HG02840 (cell line): ENCODE measurements around the gene LTBP2.
"Not testable (repeated sequence)": the region's sequence is repeated elsewhere in the genome, so short reads cannot be mapped to it uniquely, and the experiment has no call there.

ENCODE experiments used
- ATAC-seq: cut with Tn5 transposase; IDR thresholded peaks from one replicate; pipeline ENCODE4 v1.9.1; 2021; ENCODE audit warnings: mild to moderate bottlenecking, moderate library complexity, moderate number of reproducible peaks; ENCODE audit not compliant: unreplicated experiment, low FRiP score

LTBP2 gene

DNA sequence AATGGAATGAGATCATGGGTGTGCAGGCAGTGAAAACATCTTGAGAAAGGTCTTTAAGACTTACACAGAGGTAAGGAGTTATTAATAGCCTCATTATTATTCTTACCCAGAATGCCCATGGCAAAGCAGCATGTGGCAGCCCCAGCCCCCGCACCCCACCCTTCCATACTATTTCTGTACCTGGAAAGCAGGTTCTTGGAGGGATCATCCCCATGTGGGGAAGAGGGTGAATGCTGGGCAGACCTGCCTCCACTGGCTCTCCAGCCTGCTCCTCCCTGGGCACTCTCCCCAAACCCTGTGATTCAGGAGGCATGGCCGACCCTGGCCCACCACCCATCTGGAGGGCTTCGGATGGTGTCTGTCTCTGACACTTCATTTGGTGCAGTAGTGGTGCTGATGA lies 147.3 kb downstream of the LTBP2 start:
- ATAC-seq: no peak

DNA sequence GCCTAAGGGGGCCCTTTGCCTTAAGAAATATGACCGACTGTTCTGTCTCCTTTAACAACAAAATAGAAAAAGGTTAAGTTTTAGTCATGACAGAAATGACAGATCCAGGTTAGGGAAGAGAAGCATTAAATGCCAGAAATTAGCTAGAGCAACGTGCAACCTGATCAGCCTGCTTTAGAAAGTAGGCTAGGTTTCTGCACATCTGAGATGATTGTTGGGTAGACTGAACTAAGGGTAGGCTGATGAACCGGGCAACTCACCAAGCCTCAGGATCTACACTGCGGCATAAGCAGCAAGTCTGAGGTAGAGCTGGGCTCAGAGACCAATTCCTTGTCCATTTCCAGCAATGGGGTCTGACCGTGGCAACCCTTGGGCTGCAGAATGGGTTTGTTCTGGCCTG lies 148.3 kb downstream of the LTBP2 start:
- ATAC-seq: no peak

DNA sequence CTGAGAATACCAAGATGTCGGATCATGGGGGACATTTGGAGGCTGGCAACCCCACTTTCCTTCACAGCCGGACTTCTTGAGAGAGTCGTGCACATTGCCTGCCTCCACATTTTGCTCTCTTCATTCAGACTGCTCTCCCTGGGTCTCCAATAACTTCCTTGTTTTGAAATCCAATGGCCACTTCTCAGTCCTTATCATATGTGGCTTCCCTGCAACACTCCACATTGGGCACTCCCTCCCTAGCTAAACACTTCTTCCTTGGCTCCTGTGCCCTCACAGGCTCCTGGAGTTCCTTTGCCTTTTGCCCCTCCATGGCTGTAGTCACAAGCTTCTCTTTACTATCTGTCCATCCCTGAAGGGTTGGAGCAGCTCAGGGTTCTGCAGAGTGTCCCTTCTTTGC lies 149.0 kb downstream of the LTBP2 start:
- ATAC-seq: no peak

DNA sequence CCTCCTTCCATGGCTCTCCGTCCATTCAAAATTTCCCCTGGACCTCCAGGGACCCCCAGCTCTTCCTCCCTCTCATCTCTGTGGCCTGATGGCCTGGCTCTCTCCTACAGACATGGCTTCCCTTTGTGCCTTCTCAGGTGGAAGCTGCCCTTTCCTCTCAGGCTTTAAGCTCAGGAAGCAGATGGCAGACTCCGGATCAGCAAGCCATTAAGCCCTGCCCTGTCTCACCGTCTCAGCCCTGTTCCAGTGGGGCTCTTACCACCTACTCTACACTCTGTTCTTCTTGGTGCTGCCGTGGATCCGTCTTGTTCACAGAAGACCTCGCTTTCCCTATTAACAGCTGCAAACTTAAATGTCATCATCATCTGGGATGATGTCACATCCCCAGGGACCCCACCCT lies 152.1 kb downstream of the LTBP2 start:
- no peak for ATAC-seq

DNA sequence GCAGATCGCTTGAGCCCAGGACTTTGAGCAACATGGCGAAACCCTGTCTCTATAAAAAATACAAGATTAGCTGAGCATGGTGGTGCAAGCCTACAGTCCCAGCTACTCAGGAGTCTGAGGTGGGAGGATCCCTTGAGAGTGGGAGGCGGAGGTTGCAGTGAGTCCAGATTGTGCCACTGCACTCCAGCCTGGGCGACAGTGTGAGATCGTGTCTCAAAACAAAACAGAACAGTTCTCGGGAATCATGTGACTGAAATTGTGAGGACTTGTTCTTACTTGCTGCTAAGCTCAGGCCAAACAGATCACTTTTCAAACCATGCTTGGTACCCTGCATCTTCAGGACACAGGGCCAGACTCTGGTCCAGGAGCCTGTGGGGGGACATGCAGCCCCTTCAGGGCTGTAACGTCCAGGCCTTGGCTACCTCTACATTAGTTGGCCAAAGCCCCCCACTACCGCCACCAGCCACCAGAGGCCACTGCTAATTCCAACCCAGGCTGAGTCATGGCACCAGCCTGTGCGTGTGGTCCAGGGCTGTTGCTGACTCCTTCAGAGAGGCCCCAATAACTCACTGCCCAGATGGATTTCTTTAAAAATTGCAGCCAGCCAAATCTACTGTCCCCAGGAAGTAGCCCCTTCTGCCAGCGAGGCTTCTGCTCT lies 152.6 kb downstream of the LTBP2 start:
- ATAC-seq: no peak

DNA sequence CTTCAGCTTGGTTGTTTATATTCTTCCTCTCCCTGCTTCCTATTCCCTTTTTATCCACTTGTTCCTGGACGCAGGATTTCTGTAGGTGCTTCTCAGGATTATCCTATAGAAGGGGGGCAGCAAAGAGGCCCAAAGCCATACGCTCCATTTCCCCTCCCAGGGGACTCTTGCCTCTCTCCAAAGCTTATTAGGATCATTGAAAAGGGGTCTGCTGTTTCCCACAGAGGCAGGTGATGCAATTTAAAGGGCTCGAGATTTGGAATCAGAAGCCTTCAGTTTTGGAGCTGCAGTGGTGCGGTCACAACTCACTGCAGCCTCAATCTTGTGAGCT lies 154.5 kb downstream of the LTBP2 start:
- no peak for ATAC-seq

DNA sequence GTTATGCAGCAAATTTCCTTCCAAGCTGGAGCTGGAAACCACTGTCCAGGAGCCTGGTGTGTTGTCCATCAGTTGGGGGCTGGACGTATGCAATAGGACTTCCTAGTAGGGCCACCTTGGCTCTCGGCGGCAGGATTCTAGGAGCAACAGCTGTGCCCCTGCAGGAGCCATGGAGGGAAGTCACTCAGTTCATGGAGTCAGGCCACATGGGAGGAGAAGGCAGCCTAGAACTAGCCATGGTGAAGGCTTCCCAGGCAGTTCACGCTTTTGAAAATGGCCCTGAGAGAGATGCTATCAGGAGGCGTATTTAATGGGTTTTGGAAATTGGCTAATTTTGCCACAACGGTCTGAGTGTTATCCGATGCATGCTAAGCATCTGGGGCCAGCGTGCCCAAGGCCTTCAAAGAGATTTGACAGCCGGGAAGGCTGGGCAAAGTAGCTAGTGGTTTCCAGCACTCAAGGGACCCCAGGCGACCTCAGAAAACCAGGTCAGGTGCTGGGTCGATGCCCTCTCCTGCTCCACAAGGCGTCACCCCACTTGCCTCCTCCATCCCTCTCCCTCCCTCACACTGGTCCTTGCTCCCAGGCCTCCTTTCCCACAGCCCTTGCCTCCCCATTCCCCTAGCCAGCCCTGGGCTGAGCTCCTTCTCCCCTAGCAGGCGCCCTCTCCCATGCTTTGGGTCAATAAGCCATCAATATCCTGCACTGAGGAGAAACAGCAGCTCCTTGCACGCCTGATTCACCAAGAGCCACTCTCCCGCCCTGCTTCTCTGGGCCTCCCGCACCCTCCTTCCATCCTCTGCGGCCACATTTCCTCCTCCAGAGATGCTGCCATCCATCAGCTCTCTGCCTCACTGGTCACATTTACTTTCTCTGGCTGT lies 155.1 kb downstream of the LTBP2 start:
- ATAC-seq: no peak

DNA sequence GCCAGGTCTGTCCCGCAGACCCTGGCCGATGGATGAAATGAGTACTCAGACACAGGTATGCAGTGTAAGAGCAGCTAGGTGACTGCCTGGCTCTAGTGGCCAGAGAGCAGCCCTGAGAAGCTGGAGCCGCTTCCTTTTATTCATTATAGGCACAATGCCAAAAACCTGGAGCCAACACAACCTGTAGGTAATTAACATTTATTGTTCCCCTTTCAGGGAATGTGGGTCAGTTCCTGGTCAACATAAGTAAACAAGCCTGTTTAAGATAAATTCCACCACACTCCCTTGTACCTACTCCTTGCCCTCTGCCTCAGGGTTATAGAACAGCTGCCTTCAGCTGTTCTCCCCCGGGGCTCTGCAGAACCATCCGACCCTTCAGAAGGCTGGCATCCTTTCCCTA lies 157.6 kb downstream of the LTBP2 start:
- not testable (repeated sequence) for ATAC-seq
